OCI-LY3 (cell line): ENCODE data around the gene FBXW9.

Experiments
- H2AFZ ChIP-seq: fragments of 200-600, 300-600 bp; shearing (Covaris generic); 2 replicates; pipeline ENCODE4 v1.6.0; 2014; ENCODE audit warnings: antibody characterized with exemption, low read depth, low read length
- H3K27ac ChIP-seq: fragments of 200-600, 300-600 bp; sonication (generic); 2 replicates; pipeline ENCODE4 v1.5.1; 2014; ENCODE audit warnings: mild to moderate bottlenecking, low read length, moderate library complexity, mixed read lengths
- H3K27me3 ChIP-seq: fragments of 200-600, 300-600 bp; sonication (generic); 2 replicates; pipeline ENCODE4 v1.6.1; 2014; ENCODE audit warnings: low read depth, low read length, mixed read lengths
- H3K36me3 ChIP-seq: fragments of 200-600, 300-600 bp; sonication (generic); replicated peaks from 2 replicates; pipeline ENCODE3; 2014; ENCODE audit warnings: low read depth, low read length, mixed read lengths
- H3K4me1 ChIP-seq: fragments of 300-600, 200-600 bp; sonication (generic); 2 replicates; pipeline ENCODE4 v1.6.1; 2014; ENCODE audit warnings: low read length, mixed read lengths
- H3K4me2 ChIP-seq: fragments of 200-600, 300-600 bp; sonication (generic); 2 replicates; pipeline ENCODE4 v1.6.1; 2014; ENCODE audit warnings: low read length, mixed read lengths
- H3K4me3 ChIP-seq: fragments of 300-600, 200-600 bp; sonication (generic); 2 replicates; pipeline ENCODE4 v1.5.1; 2014; ENCODE audit warnings: antibody characterized with exemption, mild to moderate bottlenecking, low read length, moderate library complexity
- H3K79me2 ChIP-seq: fragments of 300-600, 200-600 bp; shearing (Covaris generic); 2 replicates; pipeline ENCODE4 v1.6.1; 2014; ENCODE audit warnings: mild to moderate bottlenecking, low read length, mixed read lengths
- H3K9ac ChIP-seq: fragments of 300-600, 200-600 bp; shearing (Covaris generic); 2 replicates; pipeline ENCODE4 v1.6.0; 2014; ENCODE audit warnings: mild to moderate bottlenecking, low read length, moderate library complexity
- H3K9me3 ChIP-seq: fragments of 200-600, 300-600 bp; shearing (Covaris generic); 2 replicates; pipeline ENCODE4 v1.6.1; 2014; ENCODE audit warnings: low read length, mixed read lengths; ENCODE audit not compliant: insufficient read depth
- H4K20me1 ChIP-seq: fragments of 200-600, 300-600 bp; sonication (generic); 2 replicates; pipeline ENCODE4 v1.6.1; 2016; ENCODE audit warnings: low read length, mixed read lengths; ENCODE audit not compliant: insufficient read depth
- CTCF ChIP-seq: fragments of 200-600, 300-600 bp; sonication (generic); IDR thresholded peaks from 2 replicates; pipeline ENCODE4 v1.5.1; 2014; ENCODE audit warnings: antibody characterized with exemption, low read length, low read depth
- EZH2phosphoT487 ChIP-seq: fragments of 200-600 bp; shearing (Covaris generic); IDR thresholded peaks from 2 replicates; pipeline ENCODE4 v1.6.1; 2018; ENCODE audit warnings: antibody characterized with exemption, mixed run types, low read depth

FBXW9 gene

GRCh38 chr19:12711187-12711586, 14.8 kb upstream of the FBXW9 start:
- H2AFZ ChIP-seq, result no peak overlapping the region
- H3K27ac ChIP-seq, result no peak overlapping the region
- TF ChIP-seq EZH2phosphoT487 (no peak), CTCF (no peak)
- H4K20me1 ChIP-seq, result 0 out of 2 replicates have a peak, but pooled peaks cover 3% of the 10 kb centered on the region
- H3K9me3 ChIP-seq, result no peaks in the 10 kb centered on the region
- no peak overlapping the region for H3K9ac ChIP-seq
- H3K79me2 ChIP-seq, result peaks cover 31% of the 10 kb centered on the region
- peaks cover 55% of the 10 kb centered on the region for H3K36me3 ChIP-seq
- no peak overlapping the region for H3K4me2 ChIP-seq
- no peaks in the 10 kb centered on the region for H3K4me1 ChIP-seq
- H3K27me3 ChIP-seq, result no peaks in the 10 kb centered on the region
- no peak overlapping the region for H3K4me3 ChIP-seq

DNA sequence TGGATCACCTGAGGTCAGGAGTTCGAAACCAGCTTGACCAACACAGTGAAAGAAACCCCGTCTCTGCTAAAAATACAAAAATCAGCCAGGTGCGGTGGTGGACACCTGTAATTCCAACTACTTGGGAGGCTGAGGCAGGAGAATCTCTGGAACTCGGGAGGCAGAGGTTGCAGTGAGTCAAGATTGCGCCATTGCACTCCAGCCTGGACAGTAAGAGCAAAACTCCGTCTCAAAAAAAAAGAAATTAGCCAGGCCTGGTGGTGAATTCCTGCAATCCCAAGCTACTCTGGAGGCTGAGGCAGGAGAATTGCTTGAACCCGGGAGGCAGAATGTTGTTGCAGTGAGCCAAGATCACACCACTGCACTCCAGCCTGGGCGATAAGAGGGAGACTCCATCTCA, 12.2 kb upstream of the FBXW9 start:
- Histone ChIP-seq H3K9ac (no peak overlapping the region), H3K79me2 (peaks cover 17% of the 10 kb centered on the region; the same call in 1 of the 2 replicates), H3K9me3 (no peaks in the 10 kb centered on the region), H3K4me2 (no peak overlapping the region), H2AFZ (no peak overlapping the region), H4K20me1 (no peaks in the 10 kb centered on the region), H3K4me1 (no peaks in the 10 kb centered on the region), H3K27me3 (no peaks in the 10 kb centered on the region), H3K27ac (no peak overlapping the region), H3K36me3 (peaks cover 54% of the 10 kb centered on the region), H3K4me3 (no peak overlapping the region)
- TF ChIP-seq EZH2phosphoT487 (no peak), CTCF (no peak)

DNA sequence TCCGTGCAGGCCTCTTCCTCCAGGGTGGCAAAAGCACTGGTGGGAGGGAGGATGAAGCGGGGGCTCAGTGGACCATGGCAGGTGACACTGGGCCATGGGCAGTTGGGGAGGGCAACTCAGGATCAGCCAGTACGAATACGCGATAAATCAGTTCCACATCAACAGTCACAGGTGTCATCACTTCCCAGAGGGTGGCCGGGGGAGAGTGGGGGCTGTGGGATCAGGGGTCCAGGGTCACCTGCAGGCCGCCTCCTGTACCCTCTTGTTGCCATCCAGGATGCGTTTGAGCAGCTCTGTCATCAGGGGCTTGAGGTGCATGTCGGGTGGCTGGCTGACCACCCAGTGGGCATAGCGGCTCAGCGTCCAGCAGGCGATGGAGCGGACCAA, 9.9 kb upstream of the FBXW9 start:
- H3K9me3 ChIP-seq, result no peaks in the 10 kb centered on the region
- no peaks in the 10 kb centered on the region for H3K27me3 ChIP-seq
- H3K4me3 ChIP-seq, result no peak overlapping the region
- H3K79me2 ChIP-seq, result peaks cover 9% of the 10 kb centered on the region; the same call in 1 of the 2 replicates
- H2AFZ ChIP-seq, result no peak overlapping the region
- H3K4me2 ChIP-seq, result no peak overlapping the region
- H3K9ac ChIP-seq, result no peak overlapping the region
- no peaks in the 10 kb centered on the region for H3K4me1 ChIP-seq
- H4K20me1 ChIP-seq, result no peaks in the 10 kb centered on the region
- TF ChIP-seq EZH2phosphoT487 (no peak), CTCF (no peak)
- H3K27ac ChIP-seq, result no peak overlapping the region
- H3K36me3 ChIP-seq, result peaks cover 65% of the 10 kb centered on the region

- Histone ChIP-seq H3K4me1 (no peaks in the 10 kb centered on the region), H2AFZ (no peak overlapping the region), H3K79me2 (peaks cover 6% of the 10 kb centered on the region; the same call in 1 of the 2 replicates), H3K27me3 (no peaks in the 10 kb centered on the region), H3K36me3 (peaks cover 65% of the 10 kb centered on the region), H4K20me1 (no peaks in the 10 kb centered on the region), H3K9me3 (no peaks in the 10 kb centered on the region), H3K9ac (no peak overlapping the region), H3K4me3 (no peak overlapping the region), H3K4me2 (no peak overlapping the region), H3K27ac (no peak overlapping the region)
- TF ChIP-seq CTCF, result no peak
These were observed 9.4 kb upstream of the FBXW9 start for GRCh38 chr19:12705654-12706331.
